GM21723 (cell line): ENCODE measurements around the gene MAP2K6.
A peak's percentile ranks its signal among the peaks of the same experiment; 100 is the strongest.

Experiments used
- ATAC-seq: cut with Tn5 transposase; IDR thresholded peaks from one replicate; pipeline ENCODE4 v1.9.1; 2021; ENCODE audit warnings: mild to moderate bottlenecking, moderate library complexity; ENCODE audit not compliant: unreplicated experiment

MAP2K6 gene

GRCh38 chr17:69425978-69426377 lies 11.5 kb downstream of the MAP2K6 start:
- no peak for ATAC-seq

GRCh38 chr17:69427486-69428197 lies 13.1 kb downstream of the MAP2K6 start:
- no peak for ATAC-seq

GRCh38 chr17:69428252-69428980 lies 13.9 kb downstream of the MAP2K6 start:
- ATAC-seq: no peak

DNA sequence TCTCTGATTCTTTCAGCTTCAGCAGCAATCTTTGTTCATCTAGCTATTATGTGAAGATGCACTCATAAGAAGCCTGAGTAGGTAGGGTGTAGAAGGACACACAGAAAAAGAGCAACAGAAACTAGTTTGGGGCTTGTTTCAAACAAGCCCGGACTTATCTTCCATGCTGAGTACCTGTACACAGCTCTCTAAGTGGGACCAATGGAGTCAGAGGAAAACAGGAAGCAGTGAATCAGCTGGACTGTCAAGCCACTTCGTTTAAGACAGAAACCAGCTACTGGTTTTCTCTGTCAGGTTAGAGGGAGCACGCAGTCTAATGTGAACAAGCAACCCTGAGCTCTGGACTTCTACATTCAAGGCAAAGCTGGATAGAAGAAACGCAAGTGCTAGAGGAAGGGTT lies 16.0 kb downstream of the MAP2K6 start:
- peak; percentile 58 for ATAC-seq

DNA sequence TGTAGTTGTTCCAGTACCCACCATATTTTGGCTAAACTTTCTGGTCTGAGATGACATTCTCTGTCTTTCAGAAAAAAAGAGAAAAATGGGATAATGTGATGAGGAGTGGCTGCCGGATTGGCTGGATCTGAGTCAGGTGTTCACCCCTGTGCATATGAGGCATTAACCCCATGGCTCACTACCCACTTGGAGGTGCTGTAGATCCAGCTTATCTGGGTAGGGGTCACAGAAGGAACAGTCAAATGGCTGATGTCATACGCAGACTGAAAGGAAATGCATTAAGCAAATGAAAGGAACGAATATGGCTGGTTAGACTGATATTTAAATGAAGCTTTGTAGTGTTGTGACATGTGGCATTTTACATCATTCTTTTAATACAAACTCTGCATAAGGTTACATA lies 17.3 kb downstream of the MAP2K6 start:
- ATAC-seq: no peak

DNA sequence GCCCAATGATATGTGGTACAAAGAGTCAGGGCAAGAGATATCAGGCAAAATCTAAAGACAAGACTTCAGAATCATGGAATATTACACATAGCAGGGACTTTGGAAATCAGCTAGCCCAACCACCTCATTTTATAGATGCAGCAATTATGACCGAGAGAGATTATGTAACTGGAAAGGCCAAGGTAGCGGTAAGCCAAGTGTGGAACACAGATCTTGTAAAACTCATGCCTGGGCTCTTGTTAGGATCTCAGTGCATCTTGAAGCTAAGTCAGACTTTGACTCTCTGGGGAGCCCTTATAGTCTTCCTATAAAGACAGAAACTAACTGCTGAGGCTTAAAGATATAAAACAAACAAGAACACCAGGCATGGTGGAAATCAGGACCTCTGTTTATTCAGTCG lies 18.6 kb downstream of the MAP2K6 start:
- no peak for ATAC-seq

DNA sequence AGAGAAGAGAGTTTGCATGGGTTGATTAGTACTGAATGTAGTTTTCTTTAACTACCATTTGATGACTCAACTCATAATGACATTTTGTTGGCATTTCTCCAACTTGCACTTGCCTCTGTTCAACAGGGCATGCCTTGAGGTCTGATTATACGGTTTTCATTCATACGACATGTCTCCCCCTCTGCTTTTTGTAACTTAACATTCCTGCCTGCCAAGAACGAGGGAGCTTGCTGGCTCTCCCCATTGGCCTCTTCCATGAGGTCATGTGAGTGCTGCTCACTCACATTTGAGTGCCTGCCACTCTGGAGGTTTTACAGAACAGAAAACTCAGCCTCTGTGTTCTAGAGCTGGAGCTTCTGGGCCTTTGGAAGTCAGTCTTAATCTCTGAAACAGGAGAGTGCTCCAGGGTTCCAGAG lies 19.7 kb downstream of the MAP2K6 start:
- ATAC-seq: no peak

- no peak for ATAC-seq
Measured at GRCh38 chr17:69435971-69436696, 21.6 kb downstream of the MAP2K6 start.

- no peak for ATAC-seq
Measured at GRCh38 chr17:69437475-69437874, 23.0 kb downstream of the MAP2K6 start.

GRCh38 chr17:69438776-69439175 lies 24.3 kb downstream of the MAP2K6 start:
- no peak for ATAC-seq

DNA sequence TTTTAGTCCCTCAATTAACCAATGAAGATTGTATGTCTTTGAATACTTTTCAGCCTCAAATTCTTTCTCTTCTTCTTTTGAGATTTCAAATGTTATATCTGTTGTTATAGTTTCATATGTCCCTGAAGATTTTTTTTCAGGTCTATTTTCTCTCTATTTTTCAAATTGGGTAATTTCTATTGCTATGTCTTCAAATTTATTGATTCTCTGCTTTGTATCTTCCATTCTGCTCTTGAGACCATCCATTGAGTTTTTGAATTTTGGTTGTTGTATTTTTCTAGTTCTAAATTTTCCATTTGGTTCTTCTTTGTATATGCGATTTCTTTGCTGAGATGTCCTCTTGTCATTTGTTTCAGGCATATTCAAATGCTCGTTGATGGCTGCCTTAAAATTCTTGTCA lies 26.7 kb downstream of the MAP2K6 start:
- no peak for ATAC-seq

DNA sequence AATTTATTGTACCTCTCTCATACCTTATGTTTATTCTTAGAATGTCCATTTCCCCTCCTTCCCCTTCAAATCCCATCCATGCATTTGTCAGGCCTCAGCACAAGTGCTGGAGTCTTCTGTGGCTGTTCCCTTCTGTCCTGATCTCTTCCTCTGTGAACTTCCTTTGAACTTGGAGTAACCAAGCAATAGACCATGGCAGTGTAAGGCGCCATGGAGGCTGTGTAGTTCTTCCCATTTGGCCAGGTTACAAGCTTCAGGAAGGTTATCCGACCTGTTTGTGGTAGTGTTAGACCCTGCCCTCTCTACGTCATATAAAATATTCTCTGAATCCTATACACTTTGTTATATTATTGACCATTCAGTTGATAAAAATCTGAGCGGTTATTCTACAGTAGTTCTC lies 28.6 kb downstream of the MAP2K6 start:
- ATAC-seq: no peak

DNA sequence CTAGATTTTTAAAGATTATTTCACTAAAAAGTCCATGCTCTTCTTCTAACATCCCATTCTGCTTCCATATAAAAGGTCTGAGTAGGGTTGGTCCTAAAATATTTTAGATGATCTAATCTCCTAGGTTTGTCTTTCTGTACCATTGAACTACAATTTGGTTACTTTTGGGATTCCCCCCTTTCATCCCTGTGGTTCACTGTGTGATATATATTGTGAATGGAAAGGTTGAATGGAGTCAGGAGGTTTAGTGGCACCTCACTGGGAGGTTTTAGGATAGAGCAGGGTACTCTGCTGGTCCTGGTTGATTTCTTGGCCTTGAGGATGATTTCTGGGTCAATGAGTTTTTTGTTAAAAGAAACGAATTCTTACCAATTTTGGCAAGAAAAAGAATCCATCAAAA lies 29.5 kb downstream of the MAP2K6 start:
- ATAC-seq: no peak

- ATAC-seq: no peak
Measured at GRCh38 chr17:69445132-69445531, 30.6 kb downstream of the MAP2K6 start.

GRCh38 chr17:69447726-69448125 lies 33.2 kb downstream of the MAP2K6 start:
- ATAC-seq: no peak

GRCh38 chr17:69448431-69449102 lies 34.1 kb downstream of the MAP2K6 start:
- ATAC-seq: no peak

DNA sequence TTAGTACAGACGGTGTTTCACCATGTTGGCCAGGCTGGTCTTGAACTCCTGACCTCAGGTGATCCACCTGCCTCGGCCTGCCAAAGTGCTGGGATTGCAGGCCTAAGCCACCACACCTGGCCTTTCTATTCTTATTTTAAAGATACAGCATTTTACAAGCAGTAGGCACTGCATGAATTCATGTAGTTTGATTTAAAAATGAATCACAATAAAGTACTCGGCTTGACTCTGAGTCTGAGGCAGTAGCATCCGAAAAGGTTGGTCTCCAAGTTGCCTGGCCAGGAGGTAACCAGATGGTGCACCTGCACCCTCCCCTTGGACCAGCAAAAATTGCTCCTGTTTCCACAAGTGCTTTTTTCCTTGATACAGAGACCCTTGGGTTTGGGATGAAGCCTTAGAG lies 35.6 kb downstream of the MAP2K6 start:
- no peak for ATAC-seq

DNA sequence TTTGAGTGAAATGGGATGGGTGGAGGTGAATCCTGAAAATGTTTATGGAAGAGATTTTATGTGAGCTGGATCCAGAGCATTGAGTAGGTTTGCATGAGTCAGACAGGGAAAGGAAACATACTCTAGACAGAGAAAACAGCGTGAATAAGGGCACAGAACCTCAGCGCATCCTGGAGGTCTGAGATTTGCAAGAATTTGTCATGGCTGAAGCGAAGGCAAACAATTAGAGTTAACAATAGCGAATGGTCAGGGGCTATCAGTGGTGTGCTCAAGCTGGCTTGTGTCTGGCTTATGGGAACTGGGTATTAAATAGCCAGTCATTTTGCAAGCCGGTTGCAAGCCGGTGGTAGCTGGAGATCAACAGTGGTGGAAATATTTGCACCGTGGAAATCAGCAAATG lies 36.4 kb downstream of the MAP2K6 start:
- ATAC-seq: no peak

DNA sequence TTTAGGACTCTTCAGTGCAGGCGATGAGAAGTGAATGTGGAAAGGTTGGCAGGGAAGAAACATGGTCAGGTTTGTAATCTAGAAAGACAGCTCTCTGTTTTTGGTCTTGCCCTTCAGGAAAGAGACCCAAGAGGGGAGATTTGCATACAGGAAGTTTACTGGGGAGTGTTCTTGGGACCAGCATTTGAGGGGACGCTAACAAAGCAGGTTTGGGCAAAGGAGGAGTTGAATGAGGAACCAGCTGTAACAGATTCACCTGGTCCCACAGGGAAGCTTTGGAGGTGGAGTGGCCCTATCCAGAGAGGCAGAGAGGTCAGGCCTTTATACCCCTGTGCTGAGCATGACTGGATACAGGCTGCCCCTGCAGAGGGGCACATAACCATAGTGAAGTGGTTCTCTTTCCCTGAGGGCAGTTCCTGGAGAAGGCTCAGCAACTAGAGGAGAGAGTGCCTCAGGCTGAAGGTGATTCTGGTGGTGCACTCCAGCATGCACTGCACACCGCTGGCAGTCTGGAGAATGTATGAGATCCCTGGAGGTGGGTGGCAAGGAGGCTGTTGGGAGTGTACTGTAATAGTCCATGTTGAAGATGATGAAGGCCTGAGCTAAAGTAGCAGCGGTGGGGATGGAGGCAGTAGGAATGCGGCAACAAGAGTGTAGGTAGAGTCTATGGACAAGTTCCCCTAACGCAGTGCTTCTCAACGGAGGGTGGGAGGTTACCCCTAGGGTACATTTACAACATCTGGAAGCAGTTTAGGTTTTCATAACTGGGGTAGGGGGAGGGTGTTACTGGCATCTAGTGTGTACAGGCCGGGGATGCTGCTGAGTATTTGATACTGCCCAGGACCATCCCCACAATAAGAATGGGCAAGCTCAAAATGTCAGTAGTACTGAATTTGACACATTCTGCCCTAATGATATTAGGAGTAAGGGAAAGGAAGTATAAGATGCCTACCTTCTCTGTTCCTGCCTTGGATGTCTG lies 37.2 kb downstream of the MAP2K6 start:
- ATAC-seq: peak; percentile 90

DNA sequence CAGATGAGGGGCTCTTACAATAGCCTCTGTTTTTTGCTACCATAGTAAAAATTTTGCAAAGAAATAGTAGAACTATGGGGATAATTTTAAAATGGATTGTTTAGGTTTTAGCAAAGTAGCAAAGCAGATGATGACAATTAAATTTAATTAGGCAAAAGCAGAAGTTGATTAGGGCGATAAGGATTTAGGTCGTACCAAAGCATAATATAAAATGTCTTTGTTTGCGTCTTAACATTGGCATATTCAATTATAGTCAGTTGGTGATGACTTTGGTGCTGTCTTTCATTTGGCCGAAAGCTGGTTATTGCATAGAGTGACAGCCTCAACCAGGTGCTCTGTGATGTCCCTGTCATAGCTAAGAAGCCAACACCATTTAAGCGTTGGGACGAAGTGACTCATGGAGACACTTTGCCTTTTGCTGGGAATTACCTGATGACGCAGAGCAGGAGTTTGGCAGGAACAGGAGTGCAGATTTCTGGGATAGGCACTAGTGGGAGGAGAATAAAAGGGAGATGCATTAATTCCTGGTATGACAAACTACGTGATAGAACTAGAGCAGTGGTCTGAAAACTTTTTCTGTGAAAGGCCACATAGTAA lies 38.3 kb downstream of the MAP2K6 start:
- no peak for ATAC-seq
